ENCODE measurements around the gene BCAN.

BCAN gene

DNA sequence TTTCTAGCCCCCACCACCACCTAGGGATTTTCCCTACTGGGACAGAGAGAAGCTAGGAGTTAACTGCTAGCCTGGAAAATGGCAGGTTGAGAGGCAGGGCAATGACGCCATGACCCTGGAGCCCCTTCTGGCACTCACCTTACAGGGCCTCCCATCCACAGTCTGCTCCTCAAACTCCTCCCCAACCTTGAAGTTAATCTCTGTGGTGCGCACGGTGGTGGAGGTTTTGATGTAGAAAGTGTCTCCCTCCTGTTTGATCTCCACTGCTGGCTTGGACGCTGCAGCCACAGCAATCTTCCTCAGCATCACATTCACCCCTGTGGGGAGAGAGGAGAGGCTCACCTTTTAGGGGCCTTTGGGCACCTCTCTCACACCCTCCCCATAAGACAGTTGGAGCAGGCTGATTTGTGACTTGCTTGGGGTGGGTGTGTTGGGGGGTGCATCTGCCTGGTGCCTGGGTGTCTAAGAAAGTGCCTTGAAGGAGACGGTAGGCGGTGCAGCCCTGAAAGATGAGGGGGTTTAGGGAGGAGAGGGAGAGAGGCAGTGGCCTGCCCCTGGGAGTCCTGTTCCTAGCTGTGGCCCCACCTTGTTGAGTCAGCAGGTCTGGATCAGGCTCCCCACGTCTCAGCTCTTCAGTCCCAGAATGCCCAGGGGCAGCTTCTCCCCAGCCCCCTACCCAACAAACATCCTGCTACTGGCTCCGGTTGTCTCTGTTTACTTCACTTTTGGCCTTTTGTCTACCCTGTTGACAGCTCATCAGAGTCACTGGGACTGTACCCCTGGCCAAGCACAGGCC, 59.0 kb downstream of the BCAN start:
- no peak for DNase-seq

DNA sequence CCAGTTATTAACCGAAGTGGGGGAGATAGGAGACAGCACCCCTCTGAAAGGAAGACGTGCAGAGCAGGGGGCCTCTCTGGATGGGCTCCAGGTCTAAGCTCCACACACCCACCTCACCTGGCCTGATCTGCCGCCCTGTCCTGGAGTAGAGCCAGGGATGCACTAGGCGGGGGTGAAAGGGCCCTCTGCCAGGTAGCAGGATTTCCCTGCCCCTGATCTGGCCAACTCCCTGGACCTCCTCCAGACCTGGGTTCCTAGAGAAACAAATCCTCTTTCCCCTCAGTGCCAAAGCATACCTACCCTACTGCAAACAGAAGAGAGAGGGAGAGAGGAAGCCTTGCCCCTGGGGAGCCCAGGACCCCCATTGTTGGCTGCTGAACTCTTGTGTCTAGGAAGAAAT, 61.4 kb downstream of the BCAN start:
- DNase-seq = no peak

DNA sequence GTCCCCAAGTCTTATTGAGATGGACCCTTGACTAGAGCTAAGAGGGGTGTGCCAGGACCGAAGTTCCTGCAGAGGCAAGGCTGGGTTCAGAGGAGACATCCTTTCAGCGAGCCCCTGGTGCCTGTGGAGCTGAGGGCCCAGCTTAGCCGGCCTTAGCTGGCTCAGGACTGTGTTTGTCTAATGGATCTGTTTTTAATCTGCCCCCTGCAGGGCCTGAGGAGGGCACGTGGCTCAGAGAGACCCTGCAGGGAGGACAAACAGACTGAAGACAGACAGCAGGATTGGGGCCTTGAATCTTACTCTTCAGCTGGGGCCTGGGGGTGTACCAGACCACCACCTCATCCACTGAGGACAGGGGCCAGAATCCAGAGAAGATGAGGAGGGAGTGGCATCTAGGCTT, 61.8 kb downstream of the BCAN start:
- no peak for DNase-seq

DNA sequence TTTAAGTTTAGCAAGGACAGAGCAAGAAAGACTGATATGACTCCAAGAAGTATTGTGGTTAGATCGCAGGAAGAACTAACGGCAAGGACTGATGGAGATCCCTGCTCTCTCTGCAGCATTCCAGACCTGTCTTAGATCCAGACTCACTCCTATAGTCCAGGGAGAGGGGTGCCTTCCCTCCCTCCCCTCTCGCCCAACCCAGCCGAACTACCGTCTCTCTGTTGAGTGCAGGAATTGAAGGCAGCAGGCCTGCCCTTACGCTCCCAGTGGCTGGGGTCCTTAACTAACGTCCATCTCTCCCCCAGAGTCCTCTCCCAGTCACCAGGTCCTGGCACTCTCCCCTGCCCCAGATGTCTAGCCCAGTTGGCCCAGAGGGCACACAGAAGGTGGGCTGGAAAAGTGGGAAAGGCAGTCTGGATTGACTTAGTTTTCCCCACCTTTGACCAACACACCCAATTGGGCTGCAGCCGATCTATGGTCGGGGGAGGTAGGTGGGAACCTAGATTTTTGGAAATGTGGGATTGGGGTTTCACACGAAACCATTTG, 62.3 kb downstream of the BCAN start:
- no peak for DNase-seq

DNA sequence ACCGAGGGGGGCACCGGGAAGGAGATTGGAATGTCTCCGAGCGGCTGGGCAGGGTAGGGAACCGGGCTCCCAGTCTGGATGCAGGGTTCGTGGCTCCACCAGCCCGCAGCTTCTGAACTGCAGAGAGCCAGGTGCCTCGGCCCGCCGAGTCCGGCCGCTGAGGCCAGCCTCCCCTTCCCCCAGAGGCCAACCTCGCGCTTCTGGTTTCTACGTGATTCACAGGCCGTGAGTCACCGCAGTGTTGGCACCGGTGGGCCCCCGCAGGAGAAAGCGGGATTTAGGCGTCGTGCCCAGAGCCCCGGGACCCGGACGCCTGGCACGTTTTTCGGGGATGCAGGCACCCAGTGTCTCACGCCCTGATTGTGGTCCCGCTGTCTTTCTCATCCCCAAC, 63.0 kb downstream of the BCAN start:
- no peak for DNase-seq

DNA sequence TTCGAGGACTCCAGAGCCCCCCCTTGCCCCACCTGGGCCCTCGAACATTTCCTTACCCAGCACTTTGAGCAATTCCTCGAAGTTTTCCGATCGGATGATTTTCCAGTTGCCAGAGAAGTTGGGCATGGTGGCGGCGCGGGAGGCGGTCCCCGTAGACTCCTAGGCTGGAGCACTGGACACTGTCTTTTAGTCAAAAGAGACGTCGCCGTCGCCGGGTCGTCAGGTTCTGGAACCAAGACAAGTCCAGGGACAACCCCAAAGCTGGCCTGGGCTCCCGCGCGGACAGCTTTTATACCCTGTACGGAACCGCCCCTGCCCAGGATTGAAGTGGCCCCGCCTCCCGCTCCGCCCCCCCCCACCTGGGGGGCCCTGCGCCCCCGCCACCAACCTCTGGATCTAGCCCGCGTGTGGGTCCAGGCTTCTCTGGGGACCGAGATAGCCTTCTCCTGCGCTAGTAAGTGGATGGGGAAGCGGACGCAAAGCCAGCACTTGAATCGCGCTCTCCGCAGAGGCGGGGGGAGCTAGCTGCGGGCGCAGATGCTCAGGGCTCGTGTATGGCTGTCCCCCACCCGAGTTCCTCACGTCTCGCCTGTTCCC, 63.5 kb downstream of the BCAN start, which contains the start of gene CRABP2:
Gene CRABP2 (minus strand): TSS at position 263 of the 597 bp plus-strand sequence. CDS start 137 bp downstream, at position 126.
- no peak for DNase-seq

DNA sequence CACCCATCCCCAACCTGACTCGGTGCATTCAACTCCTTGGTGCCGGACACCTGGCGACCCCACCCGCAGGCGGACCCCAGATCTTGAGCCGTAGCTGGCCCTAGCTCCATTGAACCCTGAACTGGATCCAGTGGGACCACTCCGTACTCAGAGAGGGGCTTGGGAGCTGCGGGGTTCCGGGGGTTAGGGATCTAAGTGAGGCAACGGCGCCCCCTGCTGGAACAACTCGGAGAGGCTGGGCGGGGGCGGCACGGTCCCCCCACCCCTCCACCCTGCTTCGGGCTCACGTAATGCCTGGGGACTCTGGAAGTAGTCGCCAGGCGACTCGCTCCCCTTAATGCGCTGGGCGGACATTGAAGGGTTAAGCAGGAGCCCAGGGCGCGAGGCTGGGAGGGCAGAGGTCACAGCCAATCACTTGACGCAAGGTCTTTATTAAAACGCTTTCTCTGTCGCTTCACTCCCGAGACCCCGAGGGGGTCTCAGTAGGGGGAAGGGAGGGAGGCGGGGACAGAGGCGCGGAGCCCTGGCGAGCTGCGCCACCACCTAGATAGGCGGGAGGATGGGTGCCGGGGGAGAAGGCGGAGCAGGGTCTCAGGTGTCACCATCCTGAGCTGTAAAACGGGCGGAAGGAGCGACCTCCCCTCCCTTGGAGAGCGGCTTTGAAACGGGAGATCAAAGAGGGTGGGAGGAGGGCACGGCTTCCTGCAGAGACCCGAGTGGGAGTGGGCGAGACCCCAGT, 64.2 kb downstream of the BCAN start:
- DNase-seq = peak; percentile 69 to 79

DNA sequence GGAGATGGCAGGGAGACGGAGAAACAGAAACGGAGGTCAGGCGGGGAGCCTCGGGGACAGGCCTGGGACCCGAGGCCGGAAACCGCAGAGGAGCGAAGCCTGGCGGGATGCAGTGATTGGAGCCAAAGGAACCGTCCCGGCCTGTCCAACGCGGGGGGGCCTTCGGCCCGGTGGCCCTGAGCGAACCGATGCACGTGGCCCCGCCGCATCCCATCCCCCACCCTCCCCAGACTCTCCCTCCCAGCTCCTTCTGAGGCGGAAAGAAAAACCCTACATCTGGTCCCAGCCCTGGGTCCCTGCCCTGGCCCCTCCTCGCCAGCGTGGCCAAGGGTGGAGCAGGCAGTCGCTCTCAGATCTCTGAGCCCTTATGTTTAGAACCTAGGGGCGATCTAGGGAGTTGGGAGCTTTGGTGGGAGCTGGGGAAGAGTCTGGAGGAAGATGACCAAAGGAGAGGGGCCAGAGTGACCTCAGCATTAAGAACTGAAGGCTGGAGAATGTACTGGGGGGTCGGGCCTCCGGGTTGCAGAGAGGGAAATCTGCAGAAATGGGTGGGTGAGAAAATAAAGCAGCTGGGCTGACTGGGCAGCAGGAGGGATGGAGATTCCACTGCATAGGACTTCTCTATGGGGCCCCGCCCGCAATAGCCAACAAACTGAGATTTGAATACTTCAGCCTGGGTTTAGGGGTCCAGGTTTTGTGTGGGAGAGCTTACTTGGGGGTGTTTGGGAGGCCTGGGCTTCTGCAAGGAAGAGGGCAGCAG, 64.9 kb downstream of the BCAN start:
- DNase-seq = no peak

DNA sequence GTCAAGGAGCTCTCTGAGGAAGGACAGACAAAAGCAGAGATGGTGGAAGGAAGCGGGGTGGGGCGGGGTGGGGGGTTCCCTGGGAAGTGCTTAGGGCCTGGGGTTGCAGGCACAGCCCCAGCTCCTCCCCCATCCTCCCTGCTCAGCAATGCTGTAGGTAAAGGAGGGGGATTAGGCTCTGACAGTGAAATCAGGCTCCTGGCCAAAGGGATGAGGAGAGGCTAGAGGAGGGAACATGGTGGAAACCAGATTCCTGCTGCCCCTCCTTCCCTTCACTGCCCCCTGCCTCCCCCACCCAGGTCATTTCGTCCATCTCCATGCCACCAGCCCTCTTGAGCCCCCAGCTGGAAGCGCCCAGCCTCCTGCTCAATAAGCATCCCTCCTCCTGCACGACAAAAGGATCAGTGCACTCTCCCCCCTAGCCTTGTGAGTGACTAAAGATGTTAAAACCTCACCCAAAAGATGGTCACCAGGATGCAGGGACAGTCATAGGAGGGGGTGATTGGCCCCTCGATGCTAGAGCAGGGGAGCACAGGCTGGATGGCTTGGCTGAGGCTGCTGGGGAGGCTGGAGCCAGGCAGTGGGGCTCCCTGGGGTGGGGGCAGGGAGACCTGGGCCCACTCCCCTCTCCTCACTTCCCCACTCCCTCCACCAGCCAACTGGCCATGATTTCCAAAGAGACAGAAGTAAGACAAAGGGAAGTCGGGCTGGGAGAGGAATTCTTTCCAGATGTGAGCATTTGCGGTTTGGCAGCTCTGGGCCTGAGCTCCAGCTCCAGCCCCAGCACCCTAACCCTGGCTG, 65.7 kb downstream of the BCAN start:
- DNase-seq = no peak

DNA sequence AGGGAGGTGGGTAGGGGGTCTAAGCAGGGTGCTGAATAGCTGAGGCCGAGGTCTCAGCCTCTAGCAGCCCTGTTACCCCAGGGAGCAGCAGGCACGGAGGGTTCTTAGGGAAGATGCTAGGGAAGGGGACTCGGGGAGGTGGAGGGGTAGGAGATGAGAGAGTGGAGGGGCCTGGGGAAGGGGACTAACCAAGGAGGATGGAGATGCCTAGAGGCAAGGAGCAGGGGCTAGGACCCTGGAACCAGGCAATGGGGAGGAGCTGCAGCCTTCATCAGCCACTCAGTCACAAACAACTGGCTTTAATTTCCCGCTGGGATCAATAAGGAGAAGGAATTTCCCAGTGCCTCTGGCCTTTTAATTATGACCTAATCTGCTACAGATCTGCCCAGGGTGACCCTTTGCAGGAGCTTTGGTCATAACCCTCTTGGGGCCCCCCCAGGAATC, 66.3 kb downstream of the BCAN start:
- no peak for DNase-seq

DNA sequence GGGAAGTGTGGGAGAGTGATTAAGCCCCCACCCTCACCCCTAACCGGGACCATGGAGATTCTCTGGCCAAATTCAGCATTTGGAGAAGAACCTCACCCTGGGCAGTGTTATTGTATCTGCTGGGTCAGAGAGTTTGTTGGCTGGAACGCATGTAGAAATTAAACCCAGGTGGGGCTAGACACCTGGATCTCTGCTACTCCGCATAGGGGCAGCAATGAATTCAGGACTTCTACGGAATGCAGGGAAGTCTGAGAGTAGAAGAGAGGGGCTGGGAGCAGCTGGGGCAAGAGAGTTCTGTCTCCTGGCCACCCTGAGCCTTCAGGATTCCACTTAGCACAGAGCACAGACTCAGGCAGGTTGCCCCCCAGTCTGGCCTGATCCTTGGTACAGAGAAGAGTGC, 67.1 kb downstream of the BCAN start:
- DNase-seq = no peak

Measured in NCI-H1930 (cell line).